ENCODE measurements around the gene SLFN12. TPM values are rescaled to one million over a fixed set of nuclear protein-coding genes. Genes with fewer than 3 reads are reported as not detected.
A peak's percentile ranks its signal among the peaks of the same experiment; 100 is the strongest.

Gene SLFN12
- polyA plus RNA-seq, 2 of the 4 experiments (the other 2 are of a cell fraction), result 0.08 to 0.23 TPM

DNA sequence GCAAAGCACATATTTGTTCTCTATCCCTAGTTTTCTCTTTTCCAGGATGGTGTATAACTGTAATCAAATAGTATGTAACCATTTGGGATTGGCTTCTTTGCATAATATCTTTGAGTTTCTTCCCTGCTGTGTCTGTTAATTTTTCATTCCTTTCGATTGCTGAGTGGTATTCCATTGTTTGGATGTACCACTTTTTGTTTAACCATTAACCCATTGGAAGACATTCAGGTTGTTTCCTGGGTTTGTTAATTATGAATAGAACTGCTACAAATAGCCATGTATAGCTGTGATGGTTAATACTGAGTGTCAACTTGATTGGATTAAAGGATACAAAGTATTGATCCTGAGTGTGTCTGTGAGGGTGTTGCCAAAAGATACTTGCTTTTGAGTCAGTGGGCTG, 20.9 kb upstream of the SLFN12 start (continued):
- TF ChIP-seq MAZ (IDR thresholded peaks at IDR 0.05; ENCODE audit: borderline replicate concordance, low read depth, low read length), result no peak

DNA sequence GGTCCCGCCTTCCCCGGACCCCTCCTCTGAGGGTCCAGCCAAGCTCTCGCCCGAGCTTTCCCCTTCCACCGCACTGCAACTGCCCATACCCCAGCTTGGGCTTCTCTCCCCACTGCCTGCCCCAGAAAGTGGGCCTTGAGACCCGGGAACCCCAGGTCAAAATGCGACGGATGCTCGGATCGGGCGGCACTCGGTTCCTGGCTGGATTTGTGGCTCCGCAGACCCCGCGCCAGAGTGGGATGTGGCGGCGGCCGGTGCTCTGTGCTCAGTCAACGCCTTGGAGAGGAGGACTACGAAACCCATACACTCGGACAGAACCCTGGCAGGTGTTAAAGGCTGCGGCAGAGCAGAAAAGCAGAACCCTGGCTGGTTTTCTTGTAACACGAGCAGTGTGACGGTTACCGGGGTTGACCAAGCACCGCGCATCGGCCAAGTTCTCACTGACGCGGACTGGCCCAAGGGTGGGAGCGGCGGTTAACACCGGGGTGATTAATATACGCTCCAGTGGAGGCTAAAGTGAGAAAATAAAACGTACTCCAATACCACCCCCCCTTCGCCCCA, 17.2 kb upstream of the SLFN12 start:
- no peak for FAIRE-seq
- TF ChIP-seq CBX2 (IDR thresholded peaks at IDR 0.05; ENCODE audit: borderline replicate concordance, low read depth) (no peak), EHMT2 (IDR thresholded peaks at IDR 0.05; ENCODE audit: low read depth) (no peak), HOXB13 (CRISPR knock-in tag; IDR thresholded peaks at IDR 0.05; ENCODE audit: low read depth) (no peak)
- CTCF ChIA-PET, result no interaction called here
- 96% methylated on average over 36 of the region's 36 CpGs for WGBS (ENCODE audit: missing lambda C conversion rate)
- Histone ChIP-seq H3K27ac (no peak overlapping the region), H3K9me3 (0 out of 3 replicates have a peak, but pooled peaks cover 5% of the 10 kb centered on the region), H3K4me2 (no peak overlapping the region), H3K4me1 (no peaks in the 10 kb centered on the region), H3K4me3 (no peak overlapping the region)
- DNase-seq (ENCODE audit: low read depth in 1 of 2, low spot score in 1 of 2), result no peak
- no peak for ATAC-seq
- POLR2A ChIA-PET, result no interaction called here

DNA sequence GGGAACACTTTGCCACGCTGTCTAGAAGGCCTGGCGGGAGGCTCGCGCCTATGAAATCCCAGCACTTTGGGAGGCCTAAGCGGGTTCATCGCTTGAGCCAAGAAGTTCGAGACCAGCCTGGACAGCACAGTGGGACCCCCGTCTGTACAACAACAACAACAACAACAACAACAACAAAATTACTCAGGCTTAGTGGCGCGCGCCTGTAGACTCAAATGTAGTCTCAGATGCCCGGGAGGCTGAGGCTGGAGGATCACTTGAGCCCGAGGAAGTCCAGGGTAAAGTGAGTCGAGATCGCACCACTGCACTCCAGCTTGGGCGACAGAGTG, 16.6 kb upstream of the SLFN12 start:
- Histone ChIP-seq H3K9me3 (no peaks in the 10 kb centered on the region), H3K27ac (no peak overlapping the region; a peak in 1 of 6 replicates), H3K4me2 (peak overlapping the region; percentile 90), H3K4me3 (peak overlapping the region; percentile 60), H3K4me1 (no peaks in the 10 kb centered on the region)
- POLR2A ChIA-PET, result interaction anchor here (1.2 to 2.0 kb wide), 2 partner anchors 76 to 192 kb away, joined by 4 to 8 read pairs; partner anchors contain the start of gene SLFN11
- 73% methylated on average over 16 of the region's 16 CpGs for WGBS (ENCODE audit: missing lambda C conversion rate)
- FAIRE-seq (no peak), DNase-seq (ENCODE audit: low read depth in 1 of 2, low spot score in 1 of 2) (no peak), ATAC-seq (no peak)
- CTCF ChIA-PET, result interaction anchor here (1.8 kb wide), 1 partner anchor 136 kb away, joined by 6 read pairs; no protein-coding TSS in a partner anchor
- TF ChIP-seq, protein P1, sequence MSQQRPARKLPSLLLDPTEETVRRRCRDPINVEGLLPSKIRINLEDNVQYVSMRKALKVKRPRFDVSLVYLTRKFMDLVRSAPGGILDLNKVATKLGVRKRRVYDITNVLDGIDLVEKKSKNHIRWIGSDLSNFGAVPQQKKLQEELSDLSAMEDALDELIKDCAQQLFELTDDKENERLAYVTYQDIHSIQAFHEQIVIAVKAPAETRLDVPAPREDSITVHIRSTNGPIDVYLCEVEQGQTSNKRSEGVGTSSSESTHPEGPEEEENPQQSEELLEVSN (IDR thresholded peaks at IDR 0.05; ENCODE audit: borderline replicate concordance, low read depth), result peak; percentile 99; the same call in 1 of the 2 replicates
- no peak for TF ChIP-seq POLR2A (IDR thresholded peaks at IDR 0.05; ENCODE audit: low read length)
- no peak for TF ChIP-seq RARB (CRISPR knock-in tag; IDR thresholded peaks at IDR 0.05)
- TF ChIP-seq MAZ (IDR thresholded peaks at IDR 0.05; ENCODE audit: borderline replicate concordance, low read depth, low read length), result no peak
- TF ChIP-seq FOSB (CRISPR knock-in tag; IDR thresholded peaks at IDR 0.05), result no peak
- no peak for TF ChIP-seq RNF2 (IDR thresholded peaks at IDR 0.05; ENCODE audit: borderline replicate concordance, low read depth)

DNA sequence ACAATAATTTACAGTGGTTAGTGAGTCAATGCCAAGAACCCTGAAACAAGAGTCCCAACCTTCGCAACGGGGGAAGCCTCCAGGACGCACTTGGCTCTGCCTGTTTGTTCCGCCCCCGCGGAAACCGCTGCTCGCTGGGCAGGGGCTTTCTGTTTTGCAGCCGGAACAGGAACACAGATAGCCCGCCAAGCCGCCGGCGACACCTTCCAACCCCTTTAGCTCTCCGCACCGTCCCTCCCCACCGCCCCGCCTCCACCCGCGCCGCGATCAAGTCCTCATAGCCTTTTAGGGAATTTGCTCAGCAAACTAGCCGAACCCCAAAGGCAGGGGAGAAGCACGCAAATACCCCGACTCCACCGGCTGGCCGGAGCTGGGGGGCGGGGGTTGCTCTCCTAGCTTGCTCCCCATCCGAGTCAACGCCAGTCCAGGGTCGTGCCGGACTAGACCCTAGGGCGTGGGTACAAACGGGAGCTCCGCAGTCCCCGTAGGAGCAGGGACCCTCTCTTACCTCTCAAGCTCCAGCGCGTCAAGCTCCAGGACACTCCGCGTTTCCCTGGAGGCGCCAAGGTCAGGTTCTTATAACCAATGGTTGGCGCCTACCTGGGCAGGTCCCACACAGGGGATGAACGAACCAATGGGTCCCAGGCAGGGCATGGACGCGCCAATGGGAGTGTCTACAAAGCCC, 16.1 kb upstream of the SLFN12 start, which contains the start of gene SLFN13:
Gene SLFN13 (minus strand): TSS at position 553 of the 685 bp plus-strand sequence. CDS start 3,086 bp downstream, outside the sequence.
- Histone ChIP-seq H3K4me1 (no peaks in the 10 kb centered on the region), H3K4me3 (peak within 1 kb of the TSS; percentile 60), H3K27ac (peak within 1 kb of the TSS; percentile 58 to 75), H3K4me2 (peak within 1 kb of the TSS; percentile 90), H3K9me3 (no peaks in the 10 kb centered on the region)
- ATAC-seq (peak; percentile 95 to 98), DNase-seq (ENCODE audit: low read depth in 1 of 2, low spot score in 1 of 2) (peak; percentile 74 to 88), FAIRE-seq (no peak)
- no peak for TF ChIP-seq ZC3H11A (IDR thresholded peaks at IDR 0.05)
- no peak for TF ChIP-seq HOXB5 (CRISPR knock-in tag; IDR thresholded peaks at IDR 0.05)
- no peak for TF ChIP-seq RNF2 (IDR thresholded peaks at IDR 0.05; ENCODE audit: borderline replicate concordance, low read depth)
- no peak for TF ChIP-seq HOXB13 (CRISPR knock-in tag; IDR thresholded peaks at IDR 0.05; ENCODE audit: low read depth)
- TF ChIP-seq MAZ (IDR thresholded peaks at IDR 0.05; ENCODE audit: borderline replicate concordance, low read depth, low read length), result no peak
- 0 out of 2 replicates have a peak, but pooled peaks have one; percentile 19 for TF ChIP-seq CBX8 (IDR thresholded peaks at IDR 0.05)
- no peak for TF ChIP-seq JUN (IDR thresholded peaks at IDR 0.05)
- TF ChIP-seq POLR2A (IDR thresholded peaks at IDR 0.05; ENCODE audit: low read length), result 0 out of 2 replicates have a peak, but pooled peaks have one; percentile 16
- TF ChIP-seq, protein P1 (IDR thresholded peaks at IDR 0.05; ENCODE audit: borderline replicate concordance, low read depth), result no peak; the same call in 1 of the 2 replicates
- no peak for TF ChIP-seq FOXS1 (CRISPR knock-in tag; IDR thresholded peaks at IDR 0.05)
- TF ChIP-seq POLR2AphosphoS2 (conservative IDR thresholded peaks at IDR 0.05; ENCODE audit: low read length), result no peak
- TF ChIP-seq, protein P2, sequence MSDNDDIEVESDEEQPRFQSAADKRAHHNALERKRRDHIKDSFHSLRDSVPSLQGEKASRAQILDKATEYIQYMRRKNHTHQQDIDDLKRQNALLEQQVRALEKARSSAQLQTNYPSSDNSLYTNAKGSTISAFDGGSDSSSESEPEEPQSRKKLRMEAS (IDR thresholded peaks at IDR 0.05), result peak; percentile 96; the same call in 1 of the 2 replicates
- no peak for TF ChIP-seq HEYL (CRISPR knock-in tag; IDR thresholded peaks at IDR 0.05)
- no peak for TF ChIP-seq TP53 (CRISPR knock-in tag; IDR thresholded peaks at IDR 0.05)
- no peak for TF ChIP-seq FOSL2 (IDR thresholded peaks at IDR 0.05)
- no peak for TF ChIP-seq FOSL2 (CRISPR knock-in tag; IDR thresholded peaks at IDR 0.05)
- CTCF ChIA-PET, result interaction anchor here (1.4 to 1.8 kb wide), 2 partner anchors 9 to 136 kb away, joined by 3 to 6 read pairs; no protein-coding TSS in a partner anchor
- 6% methylated on average over 36 of the region's 44 CpGs for WGBS (ENCODE audit: missing lambda C conversion rate)
- POLR2A ChIA-PET, result interaction anchor here (1.2 to 2.0 kb wide), 2 partner anchors 75 to 191 kb away, joined by 4 to 8 read pairs; partner anchors contain the start of gene SLFN11
